Gastroesophageal sphincter (tissue), 3 donors: ENCODE data around the gene BCLAF1.

ENCODE experiments used
- CTCF ChIP-seq, 4 experiments: fragments of 200-600 bp in 2 of 4; fragments of 450-650 bp in 2 of 4; sonication (generic) in 1 of 4; IDR thresholded peaks; one replicate each; pipeline ENCODE4 v1.5.1; 2017 to 2019; ENCODE audit warnings: antibody characterized with exemption in 4 of 4, mild to moderate bottlenecking in 2 of 4, moderate library complexity in 2 of 4
- EP300 ChIP-seq: sonication (generic); formaldehyde crosslinking; IDR thresholded peaks from one replicate; pipeline ENCODE4 v1.6.1; 2017; ENCODE audit warnings: antibody characterized with exemption, mild to moderate bottlenecking
- POLR2AphosphoS5 ChIP-seq: sonication (generic); formaldehyde crosslinking; IDR thresholded peaks from one replicate; pipeline ENCODE4 v1.6.1; 2017; ENCODE audit warnings: antibody characterized with exemption

- TF ChIP-seq POLR2AphosphoS5: no peak
- TF ChIP-seq CTCF (IDR thresholded peaks at IDR 0.05): no peak
- no peak for TF ChIP-seq EP300
Measured at GRCh38 chr6:136303516-136303915, 13.9 kb upstream of the BCLAF1 start.
